ENCODE results near the gene TCP11X1. TPM values are rescaled to one million over a fixed set of nuclear protein-coding genes. Genes with fewer than 3 reads are reported as not detected.
"Not testable (repeated sequence)": the region's sequence is repeated elsewhere in the genome, so short reads cannot be mapped to it uniquely, and the experiment has no call there.

Gene TCP11X1
- total RNA-seq: not detected

- not testable (repeated sequence) for H3K27me3 ChIP-seq (replicated peaks; ENCODE audit: insufficient read depth); H3K4me3 ChIP-seq
Measured at GRCh38 chrX:102214986-102215385, at the start of gene TCP11X1. TCP11X1 (plus strand) TSS chrX:102215301.

DNA sequence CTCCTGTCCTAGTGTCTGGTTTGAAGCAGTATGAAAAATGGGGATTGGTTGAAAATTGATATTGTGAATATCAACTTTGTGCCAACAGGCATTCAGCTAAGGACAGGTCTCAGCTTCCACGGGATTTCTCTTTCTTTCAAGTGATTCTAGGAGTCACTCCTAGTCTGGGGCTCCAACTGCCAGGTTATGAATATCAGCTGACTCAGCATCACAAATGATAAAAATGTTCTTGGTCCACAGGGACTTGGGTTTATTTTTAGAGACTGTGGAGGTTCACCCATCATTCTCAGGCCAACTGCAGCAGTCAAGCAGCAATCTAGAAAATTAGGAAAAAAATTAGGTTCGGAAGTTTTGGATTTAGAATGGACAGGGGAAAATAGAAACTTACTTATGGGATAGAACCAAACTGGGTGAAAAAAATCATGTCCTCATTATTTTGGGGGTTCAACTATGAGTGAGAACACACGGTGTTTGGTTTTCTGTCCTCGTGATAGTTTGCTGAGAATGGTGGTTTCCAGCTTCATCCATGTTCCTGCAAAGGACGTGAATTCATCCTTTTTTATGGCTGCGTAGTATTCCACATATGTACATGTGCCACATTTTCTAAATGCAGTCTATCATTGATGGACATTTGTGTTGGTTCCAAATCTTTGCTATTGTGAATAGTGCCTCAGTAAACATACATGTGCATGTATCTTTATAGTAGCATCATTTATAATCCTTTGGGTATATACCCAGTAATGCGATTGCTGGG lies 29.0 kb upstream of the TCP11X1 start:
- no peak for DNase-seq (ENCODE audit: low spot score)
- no peaks in the 10 kb centered on the region for H3K9me3 ChIP-seq
- H3K27ac ChIP-seq: no peak overlapping the region
- TF ChIP-seq, protein P1, sequence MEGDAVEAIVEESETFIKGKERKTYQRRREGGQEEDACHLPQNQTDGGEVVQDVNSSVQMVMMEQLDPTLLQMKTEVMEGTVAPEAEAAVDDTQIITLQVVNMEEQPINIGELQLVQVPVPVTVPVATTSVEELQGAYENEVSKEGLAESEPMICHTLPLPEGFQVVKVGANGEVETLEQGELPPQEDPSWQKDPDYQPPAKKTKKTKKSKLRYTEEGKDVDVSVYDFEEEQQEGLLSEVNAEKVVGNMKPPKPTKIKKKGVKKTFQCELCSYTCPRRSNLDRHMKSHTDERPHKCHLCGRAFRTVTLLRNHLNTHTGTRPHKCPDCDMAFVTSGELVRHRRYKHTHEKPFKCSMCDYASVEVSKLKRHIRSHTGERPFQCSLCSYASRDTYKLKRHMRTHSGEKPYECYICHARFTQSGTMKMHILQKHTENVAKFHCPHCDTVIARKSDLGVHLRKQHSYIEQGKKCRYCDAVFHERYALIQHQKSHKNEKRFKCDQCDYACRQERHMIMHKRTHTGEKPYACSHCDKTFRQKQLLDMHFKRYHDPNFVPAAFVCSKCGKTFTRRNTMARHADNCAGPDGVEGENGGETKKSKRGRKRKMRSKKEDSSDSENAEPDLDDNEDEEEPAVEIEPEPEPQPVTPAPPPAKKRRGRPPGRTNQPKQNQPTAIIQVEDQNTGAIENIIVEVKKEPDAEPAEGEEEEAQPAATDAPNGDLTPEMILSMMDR (IDR thresholded peaks at IDR 0.05): no peak
- no peaks in the 10 kb centered on the region for H3K4me1 ChIP-seq (ENCODE audit: control insufficient read depth in 1 of 2, low read depth in 2 of 2)
- no peaks in the 10 kb centered on the region for H3K36me3 ChIP-seq
- no peaks in the 10 kb centered on the region for H3K27me3 ChIP-seq (replicated peaks; ENCODE audit: insufficient read depth)
- no peak for ATAC-seq (ENCODE audit: insufficient number of reproducible peaks, low FRiP score, low read depth)
- no peak overlapping the region for H3K4me3 ChIP-seq

More at GRCh38 chrX:102214986-102215385, at the start of gene TCP11X1:
- not testable (repeated sequence) for H3K27ac ChIP-seq; H3K4me1 ChIP-seq (ENCODE audit: control insufficient read depth in 1 of 2, low read depth in 2 of 2); H3K36me3 ChIP-seq; H3K9me3 ChIP-seq; DNase-seq (ENCODE audit: low spot score); ATAC-seq (ENCODE audit: insufficient number of reproducible peaks, low FRiP score, low read depth)

DNA sequence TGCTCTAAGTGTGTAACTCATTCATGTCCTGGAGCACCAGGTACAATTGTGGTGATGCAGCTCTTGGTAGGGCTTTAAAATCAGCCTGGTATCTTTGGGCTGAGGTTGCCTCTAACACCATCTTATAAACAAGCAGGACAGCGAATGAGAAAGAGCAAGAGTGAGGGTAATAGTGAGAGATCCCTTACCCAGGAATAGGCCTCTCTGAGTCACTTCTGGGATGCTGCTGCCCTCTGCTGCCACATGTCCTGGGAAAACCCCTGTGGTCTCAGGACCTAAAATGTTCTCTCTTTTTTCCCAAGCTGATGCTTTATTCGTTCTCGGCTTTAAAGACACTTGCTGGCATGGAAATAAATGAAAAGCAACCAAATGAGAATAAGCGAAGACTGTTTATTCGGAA lies 7.2 kb upstream of the TCP11X1 start:
- not testable (repeated sequence) for H3K27me3 ChIP-seq (replicated peaks; ENCODE audit: insufficient read depth); H3K9me3 ChIP-seq; ATAC-seq (ENCODE audit: insufficient number of reproducible peaks, low FRiP score, low read depth); H3K36me3 ChIP-seq; H3K4me1 ChIP-seq (ENCODE audit: control insufficient read depth in 1 of 2, low read depth in 2 of 2); H3K4me3 ChIP-seq; H3K27ac ChIP-seq; DNase-seq (ENCODE audit: low spot score)

- not testable (repeated sequence) for ATAC-seq (ENCODE audit: insufficient number of reproducible peaks, low FRiP score, low read depth); H3K27me3 ChIP-seq (replicated peaks; ENCODE audit: insufficient read depth); H3K27ac ChIP-seq; H3K36me3 ChIP-seq; DNase-seq (ENCODE audit: low spot score); H3K9me3 ChIP-seq; H3K4me1 ChIP-seq (ENCODE audit: control insufficient read depth in 1 of 2, low read depth in 2 of 2); H3K4me3 ChIP-seq
Measured at GRCh38 chrX:102216497-102216896, 1.4 kb downstream of the TCP11X1 start.

- not testable (repeated sequence) for H3K4me3 ChIP-seq; H3K36me3 ChIP-seq; H3K4me1 ChIP-seq (ENCODE audit: control insufficient read depth in 1 of 2, low read depth in 2 of 2); DNase-seq (ENCODE audit: low spot score); H3K9me3 ChIP-seq; ATAC-seq (ENCODE audit: insufficient number of reproducible peaks, low FRiP score, low read depth); H3K27ac ChIP-seq; H3K27me3 ChIP-seq (replicated peaks; ENCODE audit: insufficient read depth)
Measured at GRCh38 chrX:102235678-102236077, 20.6 kb downstream of the TCP11X1 start.

DNA sequence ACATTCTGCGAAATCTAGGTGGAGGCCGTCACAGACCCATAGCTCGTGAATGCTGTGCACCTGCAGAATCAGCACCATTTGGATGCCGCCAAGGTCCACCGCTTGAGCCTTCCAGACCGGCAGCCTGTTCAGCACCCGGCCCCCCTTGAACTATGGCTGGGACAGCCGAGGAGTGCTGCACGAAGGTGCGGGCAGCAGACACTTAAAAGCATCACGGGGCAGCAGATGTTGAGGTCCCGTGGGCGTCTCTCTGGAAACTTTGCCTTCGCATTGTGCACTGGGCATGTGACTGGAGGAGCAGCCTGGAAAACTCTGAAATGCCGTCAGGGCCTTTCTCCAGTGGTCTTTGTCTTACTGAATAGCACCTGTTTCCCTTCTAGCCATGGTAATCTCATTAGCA lies 25.2 kb downstream of the TCP11X1 start:
- not testable (repeated sequence) for ATAC-seq (ENCODE audit: insufficient number of reproducible peaks, low FRiP score, low read depth); H3K9me3 ChIP-seq; H3K36me3 ChIP-seq; H3K4me1 ChIP-seq (ENCODE audit: control insufficient read depth in 1 of 2, low read depth in 2 of 2); DNase-seq (ENCODE audit: low spot score); H3K27ac ChIP-seq; H3K27me3 ChIP-seq (replicated peaks; ENCODE audit: insufficient read depth); H3K4me3 ChIP-seq

- H3K27me3 ChIP-seq (replicated peaks; ENCODE audit: insufficient read depth); H3K27ac ChIP-seq; H3K9me3 ChIP-seq; ATAC-seq (ENCODE audit: insufficient number of reproducible peaks, low FRiP score, low read depth); DNase-seq (ENCODE audit: low spot score); H3K36me3 ChIP-seq; H3K4me1 ChIP-seq (ENCODE audit: control insufficient read depth in 1 of 2, low read depth in 2 of 2); H3K4me3 ChIP-seq: not testable (repeated sequence)
Measured at GRCh38 chrX:102246893-102247292, 31.8 kb downstream of the TCP11X1 start, which contains the start of gene NXF2. NXF2 (plus strand) TSS chrX:102247167; CDS start chrX:102307079, 59,912 bp downstream.

DNA sequence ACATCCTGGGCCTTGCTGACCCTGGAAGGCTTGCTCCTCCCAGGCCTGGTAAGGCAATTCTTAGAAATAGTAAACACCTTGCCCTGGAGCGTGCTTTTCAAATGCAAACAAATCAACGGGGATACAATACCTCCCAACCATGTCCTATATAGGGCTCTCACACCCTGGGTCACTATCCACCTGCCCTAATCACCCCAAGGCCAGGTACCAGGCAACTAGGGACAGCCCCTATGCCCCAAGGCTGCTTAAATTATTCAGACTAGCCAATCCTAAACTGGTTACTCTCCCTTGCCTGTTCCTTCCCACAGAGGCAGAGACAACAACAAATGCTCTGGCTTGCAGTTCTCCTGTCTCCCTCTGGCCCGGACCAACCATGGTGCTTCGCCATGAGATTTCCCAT lies 57.1 kb downstream of the TCP11X1 start:
- H3K4me3 ChIP-seq; H3K9me3 ChIP-seq; DNase-seq (ENCODE audit: low spot score); H3K4me1 ChIP-seq (ENCODE audit: control insufficient read depth in 1 of 2, low read depth in 2 of 2); ATAC-seq (ENCODE audit: insufficient number of reproducible peaks, low FRiP score, low read depth); H3K27ac ChIP-seq; H3K36me3 ChIP-seq; H3K27me3 ChIP-seq (replicated peaks; ENCODE audit: insufficient read depth): not testable (repeated sequence)

Other genes starting within 250 kb of the TCP11X1 start
- gene TCEAL2, start 89.6 kb upstream of the TCP11X1 start, total RNA-seq: 10 to 100 TPM; 10.3 to 36.4 TPM
- 1 to 10 TPM in 1 of 2 donors, not detected in 1; 1.9 TPM for gene TCEAL6, start 72.8 kb upstream of the TCP11X1 start, total RNA-seq
- gene BEX5, start 59.3 kb upstream of the TCP11X1 start, total RNA-seq: 1 to 10 TPM; 2.6 to 5.2 TPM
- gene NXF2, start 31.9 kb downstream of the TCP11X1 start, total RNA-seq: not detected
- gene NXF2B, start 224.7 kb downstream of the TCP11X1 start, total RNA-seq: not detected